Measurements from ENCODE around the gene RGS3. TPM values are rescaled to one million over a fixed set of nuclear protein-coding genes. Genes with fewer than 3 reads are reported as not detected.

Gene RGS3
- total RNA-seq, 2 experiments from 2014 or later = 22.8 to 32.9 TPM

DNA sequence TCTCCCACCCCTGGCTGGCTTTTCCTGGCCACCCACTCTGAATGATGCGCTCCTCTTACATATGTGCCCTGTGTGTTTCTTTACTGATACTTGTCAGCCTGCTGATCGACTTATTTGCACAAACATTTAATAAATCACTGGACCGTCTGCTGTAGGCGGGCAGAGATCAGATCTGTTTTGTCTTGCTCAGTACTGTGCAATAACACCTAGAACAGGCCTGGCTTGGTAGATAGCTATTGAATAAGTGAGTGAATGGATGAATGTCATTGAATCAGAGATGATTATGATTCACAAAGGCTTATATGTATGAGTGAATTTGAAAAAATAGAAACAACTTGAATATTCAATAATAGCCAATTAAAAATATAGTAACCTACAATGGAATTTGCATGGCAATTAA lies 165.1 kb downstream of the RGS3 start:
- ChIA-PET CTCF (ENCODE audit: unreplicated experiment) (no interaction called here), POLR2A (no interaction called here)
- no peaks in the 10 kb centered on the region for H3K36me3 ChIP-seq (ENCODE audit: insufficient read depth, low read length)
- DNase-seq (ENCODE audit: low spot score) = no peak
- no peaks in the 10 kb centered on the region for H3K4me1 ChIP-seq (ENCODE audit: insufficient read depth, low read length, poor library complexity, severe bottlenecking)
- H3K79me2 ChIP-seq (ENCODE audit: insufficient read depth, low read depth, low read length) = no peaks in the 10 kb centered on the region
- H3K4me3 ChIP-seq (ENCODE audit: low read depth, low read length, poor library complexity, severe bottlenecking) = no peak overlapping the region
- no peak overlapping the region for H3K4me2 ChIP-seq (ENCODE audit: low read length)
- no peak overlapping the region for H3K27ac ChIP-seq (ENCODE audit: low read depth, low read length, poor library complexity, severe bottlenecking)
- TF ChIP-seq, protein P1, sequence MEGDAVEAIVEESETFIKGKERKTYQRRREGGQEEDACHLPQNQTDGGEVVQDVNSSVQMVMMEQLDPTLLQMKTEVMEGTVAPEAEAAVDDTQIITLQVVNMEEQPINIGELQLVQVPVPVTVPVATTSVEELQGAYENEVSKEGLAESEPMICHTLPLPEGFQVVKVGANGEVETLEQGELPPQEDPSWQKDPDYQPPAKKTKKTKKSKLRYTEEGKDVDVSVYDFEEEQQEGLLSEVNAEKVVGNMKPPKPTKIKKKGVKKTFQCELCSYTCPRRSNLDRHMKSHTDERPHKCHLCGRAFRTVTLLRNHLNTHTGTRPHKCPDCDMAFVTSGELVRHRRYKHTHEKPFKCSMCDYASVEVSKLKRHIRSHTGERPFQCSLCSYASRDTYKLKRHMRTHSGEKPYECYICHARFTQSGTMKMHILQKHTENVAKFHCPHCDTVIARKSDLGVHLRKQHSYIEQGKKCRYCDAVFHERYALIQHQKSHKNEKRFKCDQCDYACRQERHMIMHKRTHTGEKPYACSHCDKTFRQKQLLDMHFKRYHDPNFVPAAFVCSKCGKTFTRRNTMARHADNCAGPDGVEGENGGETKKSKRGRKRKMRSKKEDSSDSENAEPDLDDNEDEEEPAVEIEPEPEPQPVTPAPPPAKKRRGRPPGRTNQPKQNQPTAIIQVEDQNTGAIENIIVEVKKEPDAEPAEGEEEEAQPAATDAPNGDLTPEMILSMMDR (conservative IDR thresholded peaks at IDR 0.05; ENCODE audit: low read length) = no peak
- BruUV-seq (replicated peaks) = no TSS peak
- intact Hi-C loops (cut with micrococcal nuclease; ENCODE audit: unreplicated experiment) = no loop called here
- H2AFZ ChIP-seq (ENCODE audit: low read length) = no peak overlapping the region
- H3K9me3 ChIP-seq (ENCODE audit: low read length) = no peaks in the 10 kb centered on the region
- no peaks in the 10 kb centered on the region for H3K9me2 ChIP-seq (ENCODE audit: insufficient read depth, low read length)
- H4K20me1 ChIP-seq (ENCODE audit: insufficient read depth, low read length) = no peaks in the 10 kb centered on the region

DNA sequence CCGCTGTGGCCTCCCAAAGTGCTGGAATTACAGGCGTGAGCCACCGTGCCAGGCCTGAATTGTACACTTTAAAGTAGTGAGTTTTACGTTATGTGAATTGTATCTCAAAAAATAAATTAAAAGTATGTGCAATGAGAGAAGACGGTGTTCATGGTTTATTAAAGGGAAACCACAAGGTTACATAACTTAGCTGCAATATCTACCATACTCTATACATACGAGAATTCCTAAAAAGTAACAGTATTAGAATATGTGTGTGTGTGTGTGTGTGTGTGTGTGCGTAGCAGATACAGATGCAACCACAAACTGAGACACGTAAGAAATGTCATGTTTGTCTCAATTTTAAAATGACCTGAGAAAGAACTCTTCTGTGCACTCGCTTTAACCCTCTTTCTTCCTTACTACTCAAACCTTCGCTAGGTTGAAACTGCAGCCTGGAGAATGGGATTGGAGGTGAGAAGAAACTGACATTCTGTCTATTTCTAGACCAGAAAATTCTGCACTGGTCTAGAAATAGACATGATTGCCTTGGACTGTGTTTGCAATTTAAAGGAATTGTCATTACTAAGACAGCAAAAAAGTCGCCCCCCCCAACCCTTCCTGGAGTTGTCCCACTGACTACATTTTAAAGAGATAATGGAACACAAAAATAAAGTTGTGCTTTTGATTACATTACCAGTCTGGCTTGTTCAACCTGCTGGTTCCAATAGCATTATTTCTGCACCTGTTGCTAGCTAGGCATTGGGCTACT lies 167.0 kb downstream of the RGS3 start:
- no peak overlapping the region for H3K4me2 ChIP-seq (ENCODE audit: low read length)
- no peaks in the 10 kb centered on the region for H4K20me1 ChIP-seq (ENCODE audit: insufficient read depth, low read length)
- H3K36me3 ChIP-seq (ENCODE audit: insufficient read depth, low read length) = no peaks in the 10 kb centered on the region
- CTCF ChIA-PET (ENCODE audit: unreplicated experiment) = no interaction called here
- BruUV-seq (replicated peaks) = no TSS peak
- no peaks in the 10 kb centered on the region for H3K9me3 ChIP-seq (ENCODE audit: low read length)
- no peak for DNase-seq (ENCODE audit: low spot score)
- H3K4me3 ChIP-seq (ENCODE audit: low read depth, low read length, poor library complexity, severe bottlenecking) = no peak overlapping the region
- H3K4me1 ChIP-seq (ENCODE audit: insufficient read depth, low read length, poor library complexity, severe bottlenecking) = no peaks in the 10 kb centered on the region
- no peak overlapping the region for H2AFZ ChIP-seq (ENCODE audit: low read length)
- TF ChIP-seq, protein P1 (conservative IDR thresholded peaks at IDR 0.05; ENCODE audit: low read length) = no peak
- no peak for TF ChIP-seq EZH2phosphoT487 (IDR thresholded peaks at IDR 0.05; ENCODE audit: borderline replicate concordance, low read depth, low read length)
- no peaks in the 10 kb centered on the region for H3K9me2 ChIP-seq (ENCODE audit: insufficient read depth, low read length)
- no peaks in the 10 kb centered on the region for H3K79me2 ChIP-seq (ENCODE audit: insufficient read depth, low read depth, low read length)
- POLR2A ChIA-PET = no interaction called here
- intact Hi-C loops (cut with micrococcal nuclease; ENCODE audit: unreplicated experiment) = no loop called here
- no peak overlapping the region for H3K27ac ChIP-seq (ENCODE audit: low read depth, low read length, poor library complexity, severe bottlenecking)

DNA sequence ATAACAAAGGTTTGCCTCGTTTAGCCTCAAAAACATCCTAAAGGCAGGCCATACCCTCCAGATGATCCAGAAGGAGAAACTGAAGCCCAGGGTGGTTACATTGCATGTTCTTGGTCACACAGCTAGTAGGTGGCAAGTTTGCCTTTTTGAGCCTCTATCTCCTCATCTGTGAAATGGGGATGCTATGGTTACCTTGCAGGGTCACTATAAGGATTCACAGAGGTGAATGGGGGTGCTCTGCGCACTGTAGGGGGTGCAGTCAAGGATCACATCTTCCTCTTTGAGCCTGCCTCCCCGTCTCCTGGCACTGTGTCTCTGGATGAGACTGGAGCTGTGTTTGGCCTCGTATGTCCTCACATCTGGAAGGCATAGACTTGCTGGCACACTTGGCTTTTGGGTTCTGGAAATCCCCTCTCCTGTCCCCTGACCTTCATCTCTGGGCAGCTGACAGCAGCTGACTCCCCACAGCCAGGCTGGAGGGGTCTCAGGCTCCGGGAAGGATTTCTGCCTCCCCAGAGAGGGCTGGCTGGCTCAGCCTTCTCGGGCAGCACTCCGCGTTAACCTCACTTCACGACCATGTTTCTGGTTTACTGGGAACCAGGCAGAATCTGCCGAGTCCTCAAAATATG lies 167.7 kb downstream of the RGS3 start:
- H3K9me3 ChIP-seq (ENCODE audit: low read length) = no peaks in the 10 kb centered on the region
- BruUV-seq (replicated peaks) = no TSS peak
- no peak overlapping the region for H3K4me2 ChIP-seq (ENCODE audit: low read length)
- no peaks in the 10 kb centered on the region for H3K4me1 ChIP-seq (ENCODE audit: insufficient read depth, low read length, poor library complexity, severe bottlenecking)
- no peaks in the 10 kb centered on the region for H4K20me1 ChIP-seq (ENCODE audit: insufficient read depth, low read length)
- ChIA-PET CTCF (ENCODE audit: unreplicated experiment) (no interaction called here), POLR2A (no interaction called here)
- no peaks in the 10 kb centered on the region for H3K36me3 ChIP-seq (ENCODE audit: insufficient read depth, low read length)
- DNase-seq (ENCODE audit: low spot score) = no peak
- intact Hi-C loops (cut with micrococcal nuclease; ENCODE audit: unreplicated experiment) = no loop called here
- H2AFZ ChIP-seq (ENCODE audit: low read length) = no peak overlapping the region
- no peak overlapping the region for H3K4me3 ChIP-seq (ENCODE audit: low read depth, low read length, poor library complexity, severe bottlenecking)
- no peaks in the 10 kb centered on the region for H3K9me2 ChIP-seq (ENCODE audit: insufficient read depth, low read length)
- TF ChIP-seq EZH2phosphoT487 (IDR thresholded peaks at IDR 0.05; ENCODE audit: borderline replicate concordance, low read depth, low read length) = no peak
- TF ChIP-seq, protein P1 (conservative IDR thresholded peaks at IDR 0.05; ENCODE audit: low read length) = no peak
- no peak overlapping the region for H3K27ac ChIP-seq (ENCODE audit: low read depth, low read length, poor library complexity, severe bottlenecking)
- no peaks in the 10 kb centered on the region for H3K79me2 ChIP-seq (ENCODE audit: insufficient read depth, low read depth, low read length)
